Colonic mucosa (tissue), 4 donors: ENCODE results near the gene RHOU. TPM values are rescaled to one million over a fixed set of nuclear protein-coding genes. Genes with fewer than 3 reads are reported as not detected.
A peak's percentile ranks its signal among the peaks of the same experiment; 100 is the strongest.

Experiments
- DNase-seq: peaks from one replicate; pipeline ENCODE4 v3.0.0-alpha.2; 2020
- H3K27ac ChIP-seq: fragments of 200-600 bp; one replicate; pipeline ENCODE4 v1.8.0; 2021
- H3K27me3 ChIP-seq: fragments of 200-600 bp; one replicate; pipeline ENCODE4 v1.8.0; 2021
- H3K36me3 ChIP-seq: fragments of 200-600 bp; one replicate; pipeline ENCODE4 v1.8.0; 2021
- H3K4me1 ChIP-seq: fragments of 200-600 bp; one replicate; pipeline ENCODE4 v1.8.0; 2021; ENCODE audit warnings: mild to moderate bottlenecking
- H3K4me3 ChIP-seq: fragments of 200-600 bp; one replicate; pipeline ENCODE4 v1.8.0; 2021
- H3K9ac ChIP-seq, 2 donors: one replicate each; pipeline ENCODE4 v1.7.0; 2013; ENCODE audit warnings: control low read depth in 2 of 2, low read depth in 2 of 2, low read length in 2 of 2
- H3K9me3 ChIP-seq: fragments of 200-600 bp; one replicate; pipeline ENCODE4 v1.8.0; 2021
- intact Hi-C: fragments of 100-400 bp; cut with DNase I; formaldehyde crosslinking; loops from one replicate; pipeline ENCODE4 v1.14.1; 2022
- total RNA-seq, 2 donors: library from RNA; stranded (reverse); fragmentation: NEBNext Ultra II Directional in 1 of 2; extraction: Animal tissue kit (Norgen Biotek cat#: 25700) in 1 of 2; gene quantifications; one replicate each; pipeline ENCODE4 v1.2.1, GENCODE V29; 2021
- TF ChIP-seq, protein P1 (sequence below): fragments of 200-600 bp; IDR thresholded peaks from one replicate; pipeline ENCODE4 v1.8.0; 2022; ENCODE audit warnings: antibody characterized with exemption, mild to moderate bottlenecking
- donor health status: healthy.
- donor health status: DM: no; HTN: no; CAD: no.
- donor health status: DM: no; HTN: no; CAD: no.

The RHOU gene
- total RNA-seq, 2 donors from 2014 or later: 13.3 to 24.3 TPM

DNA sequence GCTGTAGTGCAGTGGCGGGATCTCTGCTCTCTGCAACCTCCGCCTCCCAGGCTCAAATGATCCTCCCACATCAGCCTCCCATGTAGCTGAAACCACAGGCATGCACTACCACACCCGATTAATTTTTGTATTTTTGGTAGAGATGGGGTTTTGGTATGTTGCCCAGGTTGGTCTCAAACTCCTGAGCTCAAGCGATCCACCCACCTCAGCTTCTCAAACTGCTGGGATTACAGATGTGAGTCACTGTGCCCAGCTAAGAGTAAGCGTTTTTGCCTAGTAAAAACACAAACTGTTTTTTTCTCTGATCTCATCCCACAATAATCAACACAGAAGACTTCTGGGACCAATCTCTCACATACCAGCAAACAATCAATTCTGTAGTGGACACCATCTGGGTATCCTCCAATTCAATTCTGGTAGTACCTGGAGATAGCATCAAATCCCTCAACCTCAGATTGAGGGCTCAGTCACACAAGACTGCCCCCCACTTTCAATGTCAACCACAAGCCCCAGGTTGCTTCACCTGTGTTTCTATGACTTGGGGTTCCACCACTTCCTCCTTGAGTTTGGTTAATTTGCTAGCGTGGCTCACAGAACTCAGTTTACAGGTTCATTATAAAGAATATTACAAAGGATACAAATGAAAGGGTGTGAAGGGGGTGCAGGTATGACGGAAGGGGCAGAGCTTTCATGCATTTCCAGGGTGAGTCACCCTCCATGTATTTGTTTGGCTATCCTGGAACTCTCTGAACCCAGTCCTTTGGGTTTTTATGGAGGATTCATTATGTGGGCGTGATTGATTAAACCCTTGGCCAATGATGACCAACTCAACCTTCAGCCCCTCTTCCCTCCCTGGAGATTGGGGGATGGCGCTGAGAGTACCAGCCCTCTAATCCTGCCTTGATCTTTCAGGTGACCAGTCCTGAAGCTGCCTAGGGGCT is 40.0 kb upstream of the RHOU start:
- intact Hi-C loops: no loop called here
- Histone ChIP-seq H3K27ac (no peak overlapping the region), H3K27me3 (no peaks in the 10 kb centered on the region), H3K4me3 (no peak overlapping the region), H3K4me1 (no peaks in the 10 kb centered on the region), H3K9ac (no peak overlapping the region), H3K9me3 (no peaks in the 10 kb centered on the region), H3K36me3 (no peaks in the 10 kb centered on the region)
- DNase-seq: no peak
- TF ChIP-seq, protein P1, sequence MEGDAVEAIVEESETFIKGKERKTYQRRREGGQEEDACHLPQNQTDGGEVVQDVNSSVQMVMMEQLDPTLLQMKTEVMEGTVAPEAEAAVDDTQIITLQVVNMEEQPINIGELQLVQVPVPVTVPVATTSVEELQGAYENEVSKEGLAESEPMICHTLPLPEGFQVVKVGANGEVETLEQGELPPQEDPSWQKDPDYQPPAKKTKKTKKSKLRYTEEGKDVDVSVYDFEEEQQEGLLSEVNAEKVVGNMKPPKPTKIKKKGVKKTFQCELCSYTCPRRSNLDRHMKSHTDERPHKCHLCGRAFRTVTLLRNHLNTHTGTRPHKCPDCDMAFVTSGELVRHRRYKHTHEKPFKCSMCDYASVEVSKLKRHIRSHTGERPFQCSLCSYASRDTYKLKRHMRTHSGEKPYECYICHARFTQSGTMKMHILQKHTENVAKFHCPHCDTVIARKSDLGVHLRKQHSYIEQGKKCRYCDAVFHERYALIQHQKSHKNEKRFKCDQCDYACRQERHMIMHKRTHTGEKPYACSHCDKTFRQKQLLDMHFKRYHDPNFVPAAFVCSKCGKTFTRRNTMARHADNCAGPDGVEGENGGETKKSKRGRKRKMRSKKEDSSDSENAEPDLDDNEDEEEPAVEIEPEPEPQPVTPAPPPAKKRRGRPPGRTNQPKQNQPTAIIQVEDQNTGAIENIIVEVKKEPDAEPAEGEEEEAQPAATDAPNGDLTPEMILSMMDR: no peak

DNA sequence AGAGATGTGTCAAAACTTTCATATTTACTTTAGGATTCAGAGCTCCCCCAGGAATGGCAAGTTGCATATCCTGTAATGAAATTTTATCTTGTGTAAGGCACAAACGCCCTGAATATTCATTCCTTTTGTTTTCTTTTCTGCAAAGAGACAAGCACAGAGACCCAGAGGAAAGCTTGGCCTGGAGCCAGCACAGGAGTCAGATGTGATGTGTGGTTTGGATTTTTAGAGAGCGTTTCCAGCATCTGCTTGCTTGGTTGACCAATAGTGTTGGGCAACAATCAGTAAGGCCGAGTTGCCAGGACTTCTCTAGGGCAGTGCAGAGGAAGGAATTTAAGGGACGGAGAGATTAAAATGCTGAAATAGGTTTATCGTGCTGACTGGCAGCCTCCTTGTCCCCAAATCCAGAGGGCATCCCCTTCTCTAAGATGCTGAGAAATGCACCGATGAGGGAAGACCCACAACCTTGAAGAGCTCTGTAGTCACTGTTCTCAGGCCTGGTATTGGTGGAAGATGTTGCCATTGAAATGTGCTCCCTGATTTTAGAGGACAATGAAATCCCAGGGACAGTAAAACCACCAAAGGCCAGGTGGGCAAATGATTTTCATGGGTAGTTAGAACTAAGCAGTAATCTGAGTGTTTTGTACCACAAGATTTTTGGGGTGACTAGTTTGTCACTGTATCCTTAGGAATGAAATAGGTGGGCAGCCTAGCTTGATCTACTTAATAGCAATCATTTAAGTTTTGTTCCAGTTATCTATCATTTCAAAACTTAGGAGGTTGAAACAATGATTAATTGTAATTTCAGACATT is 37.9 kb upstream of the RHOU start:
- H3K36me3 ChIP-seq: no peaks in the 10 kb centered on the region
- no peak overlapping the region for H3K9ac ChIP-seq
- no peaks in the 10 kb centered on the region for H3K27me3 ChIP-seq
- no peak overlapping the region for H3K4me3 ChIP-seq
- DNase-seq: peak; percentile 21
- H3K4me1 ChIP-seq: no peaks in the 10 kb centered on the region
- no peak overlapping the region for H3K27ac ChIP-seq
- TF ChIP-seq, protein P1: no peak
- intact Hi-C loops: no loop called here
- H3K9me3 ChIP-seq: no peaks in the 10 kb centered on the region

DNA sequence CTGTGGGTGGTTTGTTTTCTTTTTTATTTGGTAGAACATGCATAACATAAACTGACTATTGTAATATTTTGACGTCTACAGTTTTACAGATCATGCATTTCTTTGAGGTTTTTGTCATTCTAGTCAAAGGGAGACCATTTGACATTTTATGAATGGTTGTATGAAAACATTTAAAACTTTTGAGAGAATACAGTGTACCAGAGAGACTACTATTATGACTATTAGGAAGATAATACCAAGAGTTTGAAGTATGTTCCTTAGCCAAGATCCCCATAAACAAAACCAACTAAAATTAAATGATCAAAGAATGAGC is 37.3 kb upstream of the RHOU start:
- Histone ChIP-seq H3K36me3 (no peaks in the 10 kb centered on the region), H3K27ac (no peak overlapping the region), H3K4me1 (no peaks in the 10 kb centered on the region), H3K9ac (no peak overlapping the region), H3K27me3 (no peaks in the 10 kb centered on the region), H3K4me3 (no peak overlapping the region), H3K9me3 (no peaks in the 10 kb centered on the region)
- no peak for DNase-seq
- TF ChIP-seq, protein P1: no peak
- intact Hi-C loops: no loop called here

DNA sequence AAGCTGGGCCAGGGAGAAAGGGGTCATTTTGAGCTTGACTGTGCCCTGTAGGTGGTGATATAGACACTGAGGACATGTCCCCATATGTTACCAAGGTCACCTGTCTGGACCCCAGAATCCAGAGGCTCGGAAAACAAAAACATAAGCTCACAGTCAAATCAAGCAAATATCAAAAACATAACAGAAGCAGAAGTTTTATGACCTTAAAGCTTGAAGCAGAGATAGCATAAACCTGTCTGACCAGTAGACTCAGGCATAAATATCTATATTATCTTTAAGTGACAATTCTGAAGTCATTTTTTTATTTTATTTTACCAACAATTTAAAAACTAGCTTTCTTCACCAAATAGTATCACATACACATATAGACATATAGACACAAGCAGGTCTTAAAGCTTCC is 32.8 kb upstream of the RHOU start:
- Histone ChIP-seq H3K9ac (no peak overlapping the region), H3K4me3 (no peak overlapping the region), H3K36me3 (no peaks in the 10 kb centered on the region), H3K27ac (no peak overlapping the region), H3K4me1 (no peaks in the 10 kb centered on the region), H3K9me3 (no peaks in the 10 kb centered on the region), H3K27me3 (no peaks in the 10 kb centered on the region)
- intact Hi-C loops: no loop called here
- TF ChIP-seq, protein P1: no peak
- DNase-seq: no peak

DNA sequence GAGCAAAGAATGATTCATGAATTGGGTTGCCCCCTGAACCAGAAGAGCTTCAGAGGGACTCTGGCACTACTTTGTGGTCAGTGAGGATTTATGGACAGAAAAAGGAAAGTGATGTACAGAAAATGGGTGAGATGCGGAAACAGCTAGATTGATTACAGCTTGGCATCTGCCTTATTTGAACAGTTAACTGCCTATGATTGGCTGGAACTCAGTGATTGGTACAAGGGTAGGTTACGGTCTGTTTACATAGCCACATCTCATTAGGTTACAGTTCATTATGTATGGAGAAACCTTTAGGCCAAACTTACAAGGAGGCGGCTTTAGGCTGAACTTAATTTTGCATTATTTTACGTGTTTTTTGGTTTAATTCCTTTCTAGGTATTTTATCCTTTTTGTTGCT is 29.0 kb upstream of the RHOU start:
- no peak overlapping the region for H3K27ac ChIP-seq
- H3K9me3 ChIP-seq: no peaks in the 10 kb centered on the region
- no peaks in the 10 kb centered on the region for H3K27me3 ChIP-seq
- H3K9ac ChIP-seq: no peak overlapping the region
- no peaks in the 10 kb centered on the region for H3K4me1 ChIP-seq
- intact Hi-C loops: no loop called here
- TF ChIP-seq, protein P1: no peak
- H3K4me3 ChIP-seq: no peak overlapping the region
- no peaks in the 10 kb centered on the region for H3K36me3 ChIP-seq
- no peak for DNase-seq
